NCI-H128 (cell line): ENCODE data around the gene CALM1.

Experiments
- DNase-seq: peaks from one replicate; lab custom pipeline; 2025; ENCODE audit not compliant: unreplicated experiment; lab: John Stamatoyannopoulos, UW

The CALM1 gene

GRCh38 chr14:90440021-90440451 lies 43.2 kb downstream of the CALM1 start:
- DNase-seq, result no peak

DNA sequence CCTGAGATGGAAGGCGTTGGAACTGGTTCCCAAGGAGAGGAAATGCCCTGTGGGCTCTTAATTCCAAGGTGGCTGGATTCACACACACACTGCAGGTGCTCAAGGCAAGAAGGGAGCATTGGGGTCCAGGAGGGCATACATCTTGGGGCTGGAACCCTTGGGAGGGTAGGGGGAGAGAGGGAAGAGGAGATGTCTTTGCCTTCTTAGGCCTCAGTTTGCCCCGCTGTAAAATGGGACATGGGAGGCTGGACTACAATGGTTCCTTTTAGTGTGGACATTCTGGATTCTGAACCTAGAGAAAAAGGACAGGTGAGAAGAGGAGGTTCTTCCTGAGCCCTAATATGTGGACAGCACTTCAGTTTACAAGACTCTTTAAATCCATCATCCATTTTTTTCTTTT lies 43.8 kb downstream of the CALM1 start:
- no peak for DNase-seq

GRCh38 chr14:90442388-90442787 lies 45.6 kb downstream of the CALM1 start:
- DNase-seq, result no peak

DNA sequence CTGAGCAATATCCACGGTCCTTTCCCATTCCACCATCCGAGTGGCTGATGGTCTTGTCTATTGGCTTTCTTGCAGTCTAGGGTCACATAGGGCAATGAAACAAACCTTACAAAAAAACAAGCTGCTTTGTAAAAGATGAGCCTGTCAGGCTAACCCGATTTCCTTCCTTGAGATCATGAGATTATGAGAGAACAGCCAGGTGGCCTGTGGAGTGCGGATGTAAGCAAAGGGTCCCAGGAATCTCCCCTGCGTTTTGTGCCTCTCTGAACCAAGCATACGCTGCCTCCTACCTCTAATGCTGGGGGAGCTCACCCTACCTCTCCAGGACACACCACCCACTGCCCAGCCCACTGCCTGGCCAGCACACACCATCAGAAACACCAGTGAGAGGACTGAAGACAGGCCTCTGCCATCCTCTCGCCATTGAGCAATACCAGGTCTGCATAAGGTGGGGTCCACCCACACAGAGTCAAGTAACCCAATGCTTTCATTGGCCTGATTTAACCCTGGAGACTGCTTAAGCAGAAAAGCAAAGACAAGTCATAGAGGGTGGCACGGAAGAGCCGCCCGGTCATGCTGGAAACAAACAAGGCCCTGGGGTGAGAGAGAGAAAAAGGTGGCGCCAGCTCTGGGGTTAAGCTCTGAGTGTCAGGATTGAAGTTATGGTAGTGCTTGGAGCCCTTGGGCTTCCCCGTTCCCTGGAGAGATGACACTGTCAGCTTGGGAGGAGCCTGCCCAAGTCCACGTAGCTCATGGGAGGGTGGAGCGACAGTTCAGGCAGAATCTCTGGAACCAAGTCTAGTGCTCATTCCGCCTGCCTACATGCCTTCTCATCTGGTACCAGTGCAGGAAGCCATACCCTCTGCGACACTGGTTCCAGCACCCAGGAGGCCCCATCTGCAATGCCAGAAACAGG lies 46.6 kb downstream of the CALM1 start:
- no peak for DNase-seq

DNA sequence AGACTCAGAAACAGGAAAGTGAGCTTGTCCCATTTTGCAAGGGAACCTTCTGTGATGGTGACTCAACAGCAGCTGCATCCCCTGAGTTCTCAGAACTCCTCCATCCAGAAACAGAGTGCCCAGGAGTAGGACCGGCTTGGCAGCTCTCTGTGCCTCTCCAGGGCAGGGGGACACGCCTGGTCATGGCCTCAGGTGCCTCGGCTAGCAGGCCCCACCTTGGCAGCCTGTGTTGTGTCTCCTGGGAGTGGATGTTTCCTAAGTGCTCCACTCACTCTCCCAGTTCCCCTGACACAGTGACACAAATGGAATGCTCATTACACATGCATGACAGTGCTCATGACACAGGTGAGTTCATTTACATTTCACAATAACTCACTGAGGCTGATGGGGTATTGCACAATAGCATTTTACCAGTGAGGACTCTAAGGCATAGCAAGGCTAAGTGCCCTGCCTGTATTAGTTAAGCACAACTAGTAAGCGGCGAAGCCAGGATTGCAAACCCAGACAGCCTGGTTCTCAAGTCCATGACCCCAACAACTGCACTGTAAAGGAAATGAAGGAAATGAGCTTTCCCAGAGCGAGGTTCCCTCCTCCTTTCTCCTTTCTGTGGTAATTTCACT lies 47.4 kb downstream of the CALM1 start:
- DNase-seq, result no peak

GRCh38 chr14:90445011-90445410 lies 48.2 kb downstream of the CALM1 start:
- no peak for DNase-seq

- no peak for DNase-seq
Observed at GRCh38 chr14:90446405-90446804, 49.6 kb downstream of the CALM1 start.

DNA sequence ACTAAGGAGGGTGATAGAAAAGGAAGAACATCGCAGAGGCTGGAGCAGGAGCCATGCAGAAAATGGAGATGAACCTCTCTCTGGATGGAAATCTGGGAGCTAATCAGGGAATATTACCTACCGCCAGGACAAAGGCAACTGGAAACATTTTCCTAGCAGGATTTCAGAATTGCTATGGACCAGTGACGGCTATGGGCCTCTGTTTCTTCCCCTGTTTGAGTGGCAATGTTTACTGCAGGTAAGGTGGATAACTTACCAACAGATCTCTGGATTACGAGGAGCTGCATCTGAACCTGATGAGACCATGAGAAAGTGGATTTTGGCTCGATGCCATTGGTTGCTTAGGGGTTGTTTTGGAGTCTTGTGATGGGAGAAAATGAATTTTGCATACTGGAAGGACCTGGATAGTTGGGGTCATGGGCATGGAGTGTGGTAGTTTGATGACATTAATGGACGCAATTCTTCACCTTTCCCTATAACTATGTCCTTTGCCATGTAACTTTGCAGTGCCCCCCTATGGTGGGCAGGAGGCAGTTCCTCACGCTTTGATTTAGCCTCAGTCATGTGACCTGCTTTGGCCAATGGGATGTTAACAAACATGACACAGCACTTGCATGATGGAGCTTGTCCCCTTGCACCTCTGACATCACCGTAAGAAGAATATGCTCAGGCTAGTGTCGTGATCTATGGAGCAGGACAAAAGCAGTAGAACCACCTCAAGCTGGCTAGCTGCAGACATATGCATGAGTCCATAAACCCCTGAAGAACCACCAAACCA lies 51.1 kb downstream of the CALM1 start:
- DNase-seq, result no peak

- no peak for DNase-seq
Observed at GRCh38 chr14:90449411-90449810, 52.6 kb downstream of the CALM1 start.

- no peak for DNase-seq
Observed at GRCh38 chr14:90450151-90450550, 53.3 kb downstream of the CALM1 start.

- DNase-seq, result no peak
Observed at GRCh38 chr14:90450667-90451066, 53.8 kb downstream of the CALM1 start.

DNA sequence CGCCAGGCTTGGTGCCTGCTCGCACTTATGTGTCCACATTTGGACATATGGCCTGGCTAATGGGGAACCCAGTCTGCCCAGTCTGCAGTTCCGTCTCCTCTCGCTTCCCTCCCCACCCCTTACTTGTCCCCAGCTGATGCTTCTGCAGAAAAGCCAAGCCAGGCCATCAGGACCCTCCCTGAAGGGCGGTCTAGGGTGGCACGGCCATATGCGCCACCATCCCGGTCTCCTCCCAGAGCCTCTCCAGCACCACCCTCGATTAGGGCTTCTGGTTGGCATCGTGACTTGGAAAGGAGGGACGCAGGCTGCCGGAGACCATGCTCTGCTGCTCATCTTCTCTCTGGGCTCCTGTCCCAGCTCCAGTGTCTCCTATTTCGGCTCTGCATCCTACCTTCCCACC lies 54.6 kb downstream of the CALM1 start:
- DNase-seq, result no peak

- no peak for DNase-seq
Observed at GRCh38 chr14:90451961-90452360, 55.1 kb downstream of the CALM1 start.

GRCh38 chr14:90452366-90452765 lies 55.5 kb downstream of the CALM1 start:
- DNase-seq, result no peak

GRCh38 chr14:90453401-90453951 lies 56.6 kb downstream of the CALM1 start:
- DNase-seq, result no peak

GRCh38 chr14:90454041-90455000 lies 57.5 kb downstream of the CALM1 start:
- DNase-seq, result no peak

DNA sequence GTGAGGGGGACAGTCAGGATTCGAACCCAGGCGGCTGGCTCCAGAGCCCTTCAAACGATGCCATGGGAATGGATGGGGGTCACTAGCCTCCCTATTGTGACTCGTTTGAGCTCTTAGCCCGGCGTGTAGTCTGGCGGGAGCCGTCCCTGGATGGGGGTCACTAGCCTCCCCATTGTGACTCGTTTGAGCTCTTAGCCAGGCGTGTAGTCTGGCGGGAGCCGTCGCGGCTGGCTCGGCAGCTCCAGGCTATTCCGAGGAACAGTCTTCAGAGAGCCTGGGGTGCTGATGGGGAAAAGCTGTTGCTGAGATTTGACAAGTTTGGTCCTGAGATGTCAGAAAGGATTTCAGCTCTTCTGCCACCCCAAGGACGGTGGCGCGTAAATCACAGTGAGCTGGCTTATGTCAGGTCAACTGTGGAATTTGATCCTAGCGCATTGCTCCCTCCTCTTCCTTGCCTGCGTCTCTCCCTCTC lies 58.3 kb downstream of the CALM1 start:
- DNase-seq, result no peak

GRCh38 chr14:90456551-90456950 lies 59.7 kb downstream of the CALM1 start:
- DNase-seq, result no peak

DNA sequence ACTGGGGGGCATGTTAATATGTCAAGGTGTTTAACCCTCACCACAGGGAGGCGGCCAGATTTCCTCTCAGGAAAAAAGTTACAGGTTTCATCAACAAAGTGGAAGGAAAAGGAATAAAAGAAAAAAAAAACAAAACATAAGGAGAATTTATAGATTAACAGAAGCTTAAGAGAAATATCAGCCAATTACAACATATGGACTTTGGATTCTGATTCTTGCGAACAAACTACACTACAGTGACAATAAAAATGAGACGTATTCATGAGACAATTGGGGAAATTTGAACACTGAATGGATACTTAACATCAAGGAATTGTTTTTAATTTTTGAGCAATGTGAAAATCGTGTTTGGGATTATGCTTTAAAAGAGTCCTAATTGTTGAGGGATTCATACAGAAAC lies 60.4 kb downstream of the CALM1 start:
- DNase-seq, result no peak
